H9 (cell line): Measurements from ENCODE around the gene MOB3B. TPM values are rescaled to one million over a fixed set of nuclear protein-coding genes. Genes with fewer than 3 reads are reported as not detected.

Source experiments
- DNase-seq: peaks from one replicate; pipeline ENCODE4 v3.0.0-alpha.2; 2017
- H2AFZ ChIP-seq: one replicate; pipeline ENCODE4 v1.6.1; 2013; ENCODE audit warnings: mild to moderate bottlenecking, low read length, control low read depth, moderate library complexity
- H2AK5ac ChIP-seq: 2 replicates; pipeline ENCODE4 v1.6.1; 2013; ENCODE audit warnings: low read length, control low read depth, mixed read lengths; ENCODE audit not compliant: insufficient read length
- H2BK120ac ChIP-seq: one replicate; pipeline ENCODE4 v1.6.1; 2013; ENCODE audit warnings: low read depth, mild to moderate bottlenecking, low read length, control low read depth, inconsistent platforms; ENCODE audit not compliant: poor library complexity, severe bottlenecking
- H2BK12ac ChIP-seq: 2 replicates; pipeline ENCODE4 v1.6.1; 2013; ENCODE audit warnings: low read length, control low read depth, mixed read lengths, low read depth; ENCODE audit not compliant: insufficient read length
- H2BK15ac ChIP-seq: 2 replicates; pipeline ENCODE4 v1.6.1; 2013; ENCODE audit warnings: low read depth, low read length, control low read depth
- H2BK20ac ChIP-seq: one replicate; pipeline ENCODE4 v1.6.1; 2013; ENCODE audit warnings: low read depth, mild to moderate bottlenecking, low read length, control low read depth, inconsistent platforms; ENCODE audit not compliant: poor library complexity, severe bottlenecking
- H2BK5ac ChIP-seq: 2 replicates; pipeline ENCODE4 v1.6.1; 2013; ENCODE audit warnings: low read length, control low read depth, mixed read lengths; ENCODE audit not compliant: insufficient read length
- H3K14ac ChIP-seq: 2 replicates; pipeline ENCODE4 v1.6.1; 2013; ENCODE audit warnings: low read length, control low read depth; ENCODE audit not compliant: insufficient read depth
- H3K18ac ChIP-seq: 2 replicates; pipeline ENCODE4 v1.6.1; 2013; ENCODE audit warnings: low read depth, mild to moderate bottlenecking, mixed read lengths, low read length, control low read depth; ENCODE audit not compliant: insufficient read length
- H3K23ac ChIP-seq: 2 replicates; pipeline ENCODE4 v1.6.1; 2013; ENCODE audit warnings: low read length, control low read depth, mixed read lengths, low read depth; ENCODE audit not compliant: insufficient read length
- H3K23me2 ChIP-seq: 2 replicates; pipeline ENCODE4 v1.6.1; 2013; ENCODE audit warnings: low read depth, mild to moderate bottlenecking, mixed read lengths, low read length, control low read depth; ENCODE audit not compliant: insufficient read length, poor library complexity, severe bottlenecking
- H3K27ac ChIP-seq: 2 replicates; pipeline ENCODE4 v1.5.1; 2013; ENCODE audit warnings: low read length, control low read depth, mixed read lengths, low read depth; ENCODE audit not compliant: insufficient read length
- H3K27me3 ChIP-seq: 2 replicates; pipeline ENCODE4 v1.6.1; 2013; ENCODE audit warnings: low read length, control low read depth, inconsistent platforms; ENCODE audit not compliant: insufficient read depth
- H3K4ac ChIP-seq: 2 replicates; pipeline ENCODE4 v1.6.1; 2013; ENCODE audit warnings: low read depth, mild to moderate bottlenecking, control low read depth, inconsistent platforms, low read length, moderate library complexity
- H3K4me1 ChIP-seq: 2 replicates; pipeline ENCODE4 v1.6.1; 2013; ENCODE audit warnings: low read length, control low read depth, inconsistent platforms; ENCODE audit not compliant: insufficient read depth
- H3K4me2 ChIP-seq: 2 replicates; pipeline ENCODE4 v1.6.1; 2013; ENCODE audit warnings: low read length, control low read depth, mixed read lengths; ENCODE audit not compliant: insufficient read length, insufficient read depth
- H3K56ac ChIP-seq: 2 replicates; pipeline ENCODE4 v1.6.1; 2013; ENCODE audit warnings: low read depth, mild to moderate bottlenecking, mixed read lengths, low read length, control low read depth; ENCODE audit not compliant: insufficient read length
- H3K79me1 ChIP-seq: 2 replicates; pipeline ENCODE4 v1.6.1; 2013; ENCODE audit warnings: low read depth, mild to moderate bottlenecking, moderate library complexity, low read length, control low read depth, inconsistent platforms; ENCODE audit not compliant: insufficient read depth, poor library complexity, severe bottlenecking
- H3K79me2 ChIP-seq: 2 replicates; pipeline ENCODE4 v1.6.1; 2013; ENCODE audit warnings: low read length, control low read depth, inconsistent platforms; ENCODE audit not compliant: insufficient read depth
- H3K9ac ChIP-seq: 2 replicates; pipeline ENCODE4 v1.6.1; 2013; ENCODE audit warnings: low read length, control low read depth, mixed read lengths; ENCODE audit not compliant: insufficient read length; ENCODE audit errors: extremely low read depth
- H3K9me3 ChIP-seq: one replicate; pipeline ENCODE4 v1.6.1; 2013; ENCODE audit warnings: low read depth, low read length, inconsistent platforms; ENCODE audit not compliant: control insufficient read depth
- H3T11ph ChIP-seq: one replicate; pipeline ENCODE4 v1.6.1; 2013; ENCODE audit warnings: mild to moderate bottlenecking, low read length, control low read depth, inconsistent platforms
- H4K20me1 ChIP-seq: one replicate; pipeline ENCODE4 v1.6.1; 2013; ENCODE audit not compliant: control insufficient read depth, insufficient read length, insufficient read depth
- H4K5ac ChIP-seq: 2 replicates; pipeline ENCODE4 v1.6.1; 2013; ENCODE audit warnings: low read depth, mild to moderate bottlenecking, mixed read lengths, low read length, control low read depth; ENCODE audit not compliant: insufficient read length
- H4K8ac ChIP-seq: replicated peaks from 2 replicates; pipeline ENCODE4 v1.6.1; 2013; ENCODE audit warnings: low read length, control low read depth, mixed read lengths, low read depth; ENCODE audit not compliant: insufficient read length
- H4K91ac ChIP-seq: 2 replicates; pipeline ENCODE4 v1.6.1; 2013; ENCODE audit warnings: low read depth, mild to moderate bottlenecking, moderate library complexity, mixed read lengths, low read length, control low read depth; ENCODE audit not compliant: insufficient read length
- H3K27ac Mint-ChIP-seq, 3 experiments: 2 replicates in 2 of 3; 3 replicates in 1 of 3; pipeline ENCODE4 v1.8.0; 2020 to 2021; ENCODE audit warnings: mixed read lengths in 3 of 3, mild to moderate bottlenecking in 1 of 3, moderate library complexity in 1 of 3
- H3K27me3 Mint-ChIP-seq: 2 replicates; pipeline ENCODE4 v1.8.0; 2021; ENCODE audit warnings: low read depth, mild to moderate bottlenecking, moderate library complexity, mixed read lengths
- H3K36me3 Mint-ChIP-seq, 3 experiments: 2 replicates in 2 of 3; 3 replicates in 1 of 3; pipeline ENCODE4 v1.8.0; 2020 to 2021; ENCODE audit warnings: low read depth in 3 of 3, mixed read lengths in 3 of 3; ENCODE audit not compliant: insufficient read depth in 1 of 3
- H3K4me1 Mint-ChIP-seq, 2 experiments: 2 replicates each; pipeline ENCODE4 v1.8.0; 2020; ENCODE audit warnings: mixed read lengths in 2 of 2
- H3K4me3 Mint-ChIP-seq, 2 experiments: 2 replicates in 1 of 2; 3 replicates in 1 of 2; pipeline ENCODE4 v1.8.0; 2020 to 2021; ENCODE audit warnings: mild to moderate bottlenecking in 2 of 2, mixed read lengths in 2 of 2, moderate library complexity in 1 of 2
- H3K9me3 Mint-ChIP-seq, 2 experiments: 2 replicates in 1 of 2; 3 replicates in 1 of 2; pipeline ENCODE4 v1.8.0; 2020; ENCODE audit warnings: mild to moderate bottlenecking in 2 of 2, mixed read lengths in 2 of 2, moderate library complexity in 1 of 2
- CTCF ChIP-seq: fragments of 200-600 bp; sonication (generic); conservative IDR thresholded peaks from 3 replicates; pipeline ENCODE4 v1.8.0; 2021; ENCODE audit warnings: antibody characterized with exemption, mild to moderate bottlenecking
- whole genome bisulfite sequencing: extraction: QIAGEN DNeasy Blood & Tissue Kit; methylation state at CpG from one replicate; pipeline ENCODE4 v1.1.7; 2013; ENCODE audit warnings: missing lambda C conversion rate, low lambda C conversion rate, mixed read lengths; ENCODE audit not compliant: insufficient read length; ENCODE audit errors: extremely low coverage; 5-methylcytosine and 5-hydroxymethylcytosine counted together
- total RNA-seq: library from RNA; stranded (reverse); gene quantifications from 2 replicates; pipeline ENCODE4 v1.2.1, GENCODE V29; 2021

MOB3B gene
- total RNA-seq, 1 experiment from 2014 or later: 9.8 TPM

DNA sequence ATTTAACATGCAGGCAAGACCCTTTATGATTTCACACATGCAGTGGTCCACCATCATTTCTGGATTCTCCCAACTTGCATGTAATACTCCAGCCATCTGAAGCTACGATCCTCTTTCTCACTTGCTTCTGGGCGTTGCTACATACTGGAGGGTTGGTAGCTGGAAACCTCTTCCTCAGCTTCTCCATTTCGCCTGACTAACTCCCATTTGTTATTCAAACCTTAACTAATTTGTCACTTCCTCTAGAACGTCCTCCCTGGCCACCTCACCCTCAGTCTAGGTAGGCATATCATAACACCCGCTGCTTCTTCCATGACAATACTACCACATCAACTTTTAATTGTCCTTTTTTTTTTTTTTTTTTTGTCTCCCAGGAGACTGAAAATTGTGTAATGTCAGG lies 160.0 kb downstream of the MOB3B start:
- no peak overlapping the region for H3T11ph ChIP-seq
- H3K9me3 ChIP-seq: no peaks in the 10 kb centered on the region
- H3K18ac ChIP-seq: no peak overlapping the region
- Mint-ChIP-seq H3K36me3 (peaks cover 0 to 6% (median 0%) of the 10 kb centered on the region in 3 experiments; a peak in 4 of 7 replicates), H3K27me3 (no peaks in the 10 kb centered on the region), H3K9me3 (no peaks in the 10 kb centered on the region), H3K4me3 (peak overlapping the region; percentile 4 to 15; a peak in 3 of 5 replicates), H3K27ac (peak overlapping the region; percentile 85 to 98 (median 92)), H3K4me1 (peaks cover 62 to 64% of the 10 kb centered on the region in 2 experiments)
- no peak overlapping the region for H3K56ac ChIP-seq
- H4K20me1 ChIP-seq: no peaks in the 10 kb centered on the region
- H3K14ac ChIP-seq: no peak overlapping the region
- H2BK15ac ChIP-seq: no peak overlapping the region
- no peak overlapping the region for H2BK5ac ChIP-seq
- no peak overlapping the region for H3K9ac ChIP-seq
- H4K5ac ChIP-seq: no peak overlapping the region
- H2AK5ac ChIP-seq: no peak overlapping the region
- no CpG with 5 or more reads among the region's 5 CpGs for WGBS
- peak overlapping the region; percentile 49 for H3K4me2 ChIP-seq
- no peak overlapping the region for H2AFZ ChIP-seq
- no peaks in the 10 kb centered on the region for H3K23me2 ChIP-seq
- no peak overlapping the region for H4K8ac ChIP-seq
- no peaks in the 10 kb centered on the region for H3K79me1 ChIP-seq
- H3K4me1 ChIP-seq: peaks cover 29% of the 10 kb centered on the region
- H3K23ac ChIP-seq: no peak overlapping the region
- H3K27me3 ChIP-seq: no peaks in the 10 kb centered on the region
- peak; percentile 75 for DNase-seq
- TF ChIP-seq CTCF: no peak
- peak overlapping the region; percentile 91 for H3K27ac ChIP-seq
- no peak overlapping the region for H4K91ac ChIP-seq
- no peak overlapping the region for H2BK20ac ChIP-seq
- no peak overlapping the region for H2BK120ac ChIP-seq
- H3K4ac ChIP-seq: no peak overlapping the region
- H2BK12ac ChIP-seq: no peak overlapping the region
- H3K79me2 ChIP-seq: no peaks in the 10 kb centered on the region
